ENCODE data around the gene OTULINL.

GRCh38 chr5:14584848-14585247 lies 3.3 kb downstream of the OTULINL start:
- TF ChIP-seq CTCF (conservative IDR thresholded peaks at IDR 0.05 in 1 of 2, IDR thresholded peaks at IDR 0.05 in 1 of 2; ENCODE audit: low read depth in 1 of 2, low read length in 2 of 2) (no peak), EZH2 (IDR thresholded peaks at IDR 0.05; ENCODE audit: low read length, missing control alignments) (no peak)

Data from fibroblast of lung (primary cell).